PC-3 (cell line): ENCODE measurements around the gene RNF123. TPM values are rescaled to one million over a fixed set of nuclear protein-coding genes. Genes with fewer than 3 reads are reported as not detected.

ENCODE experiments used
- ATAC-seq: fragments of 200-7000 bp; cut with Tn5 transposase; 2 replicates; pipeline ENCODE4 v1.9.1; 2020; ENCODE audit warnings: mild to moderate bottlenecking, moderate library complexity
- BruUV-seq: library from RNA; stranded (reverse); fragments of 400-500 nt; replicated peaks from 2 replicates; lab custom pipeline; 2021; lab: Mats Ljungman, UMichigan
- CTCF ChIA-PET: fragments of 300-600 bp; sonication (Branson Sonifier 250); formaldehyde crosslinking; loops from one replicate; lab custom pipeline; 2022; ENCODE audit warnings: antibody characterized with exemption; lab: Charles Lee
- POLR2A ChIA-PET: fragments of 300-600 bp; sonication (Branson Sonifier 250); formaldehyde crosslinking; loops from one replicate; lab custom pipeline; 2022; ENCODE audit warnings: antibody characterized with exemption; ENCODE audit not compliant: unreplicated experiment; lab: Charles Lee
- DNase-seq: peaks from one replicate; pipeline ENCODE4 v3.0.0-alpha.2; 2015
- H2AFZ ChIP-seq: fragments of 300-600 bp; sonication (generic); 2 replicates; pipeline ENCODE4 v1.6.0; 2016; ENCODE audit warnings: antibody characterized with exemption, low read length
- H3F3A ChIP-seq: fragments of 300-600 bp; sonication (generic); one replicate; pipeline ENCODE4 v1.6.0; 2017; ENCODE audit warnings: antibody characterized with exemption, low read length, control low read depth, mild to moderate bottlenecking; ENCODE audit not compliant: unreplicated experiment
- H3K27ac ChIP-seq: fragments of 300-600 bp; sonication (generic); 2 replicates; pipeline ENCODE4 v1.5.1; 2016; ENCODE audit warnings: mild to moderate bottlenecking, low read length
- H3K27me3 ChIP-seq: fragments of 300-600 bp; sonication (generic); 2 replicates; pipeline ENCODE4 v1.6.1; 2016; ENCODE audit warnings: low read length, mixed read lengths
- H3K36me3 ChIP-seq: fragments of 300-600 bp; sonication (generic); 2 replicates; pipeline ENCODE4 v1.6.1; 2016; ENCODE audit warnings: low read depth, mixed run types, low read length, mixed read lengths
- H3K4me1 ChIP-seq: fragments of 300-600 bp; sonication (generic); 2 replicates; pipeline ENCODE4 v1.5.1; 2016; ENCODE audit warnings: low read length; ENCODE audit not compliant: insufficient read depth
- H3K4me2 ChIP-seq: fragments of 300-600 bp; sonication (generic); 2 replicates; pipeline ENCODE4 v1.6.0; 2016; ENCODE audit warnings: low read length
- H3K4me3 ChIP-seq: fragments of 300-600 bp; sonication (generic); 2 replicates; pipeline ENCODE4 v1.5.1; 2016; ENCODE audit warnings: mild to moderate bottlenecking, low read length, mixed read lengths
- H3K79me2 ChIP-seq: fragments of 300-600 bp; sonication (generic); 2 replicates; pipeline ENCODE4 v1.6.1; 2017; ENCODE audit warnings: low read length, mixed read lengths
- H3K9ac ChIP-seq: fragments of 300-600 bp; sonication (generic); 2 replicates; pipeline ENCODE4 v1.6.0; 2016; ENCODE audit warnings: mild to moderate bottlenecking, low read length
- H3K9me2 ChIP-seq: fragments of 300-600 bp; sonication (generic); replicated peaks from 2 replicates; pipeline ENCODE4 v1.6.1; 2016; ENCODE audit warnings: mixed run types, low read length, mixed read lengths
- H3K9me3 ChIP-seq: fragments of 300-600 bp; sonication (generic); 2 replicates; pipeline ENCODE4 v1.6.1; 2016; ENCODE audit warnings: low read length, mixed read lengths
- H4K20me1 ChIP-seq: fragments of 300-600 bp; sonication (generic); 2 replicates; pipeline ENCODE4 v1.6.1; 2016; ENCODE audit warnings: low read length, mixed read lengths
- CTCF ChIP-seq: fragments of 300-600 bp; sonication (generic); conservative IDR thresholded peaks from 2 replicates; pipeline ENCODE4 v1.5.1; 2017; ENCODE audit warnings: antibody characterized with exemption, low read depth, mild to moderate bottlenecking, low read length
- EZH2 ChIP-seq: fragments of 300-600 bp; sonication (generic); IDR thresholded peaks from one replicate; pipeline ENCODE4 v1.6.1; 2017; ENCODE audit warnings: antibody characterized with exemption, mild to moderate bottlenecking, low read length; ENCODE audit not compliant: unreplicated experiment
- EZH2phosphoT487 ChIP-seq: fragments of 300-600 bp; sonication (generic); IDR thresholded peaks from 2 replicates; pipeline ENCODE4 v1.6.1; 2018; ENCODE audit warnings: mild to moderate bottlenecking, antibody characterized with exemption, low read length, borderline replicate concordance
- intact Hi-C: fragments of 100-400 bp; cut with micrococcal nuclease; formaldehyde crosslinking; loops from 2 replicates; pipeline ENCODE4 v1.9.0; 2023
- total RNA-seq: library from RNA; depleted of rRNA; stranded (reverse); fragments of >200 nt; gene quantifications from 2 replicates; pipeline ENCODE4 v1.2.3, GENCODE V29; 2014

RNF123 gene
- total RNA-seq, 1 experiment from 2014 or later = 38.6 TPM

DNA sequence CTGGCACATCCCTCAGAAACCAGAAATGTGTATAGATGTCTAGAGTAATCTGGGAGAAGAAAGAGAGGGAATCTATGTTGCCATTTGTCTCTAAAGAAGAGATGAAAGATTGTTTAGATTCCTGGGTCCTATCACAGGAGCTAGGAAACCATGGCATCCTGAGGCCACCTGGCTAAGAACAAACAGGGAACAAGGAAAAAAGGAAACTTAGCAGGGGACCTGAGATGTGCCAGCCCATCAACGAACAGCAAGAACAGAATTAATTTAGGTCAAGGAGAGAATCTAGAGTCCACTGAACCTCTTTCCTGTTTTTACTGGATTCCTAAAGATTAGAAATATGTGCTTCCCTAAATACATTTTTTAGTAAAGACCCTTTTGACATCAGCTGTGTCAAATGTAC, 66.7 kb downstream of the RNF123 start:
- H3K9ac ChIP-seq = no peak overlapping the region
- POLR2A ChIA-PET = no interaction called here
- no peaks in the 10 kb centered on the region for H3K9me2 ChIP-seq
- H2AFZ ChIP-seq = no peak overlapping the region
- H3K79me2 ChIP-seq = peaks cover 85% of the 10 kb centered on the region
- no peak for TF ChIP-seq EZH2
- TF ChIP-seq EZH2phosphoT487 = no peak
- no peak for TF ChIP-seq CTCF
- no peaks in the 10 kb centered on the region for H3K27me3 ChIP-seq
- CTCF ChIA-PET = no interaction called here
- H4K20me1 ChIP-seq = no peaks in the 10 kb centered on the region; the same call in 1 of the 2 replicates
- H3K27ac ChIP-seq = no peak overlapping the region
- no peaks in the 10 kb centered on the region for H3K4me1 ChIP-seq
- no TSS peak for BruUV-seq
- intact Hi-C loops = no loop called here
- no peak overlapping the region for H3K4me2 ChIP-seq
- H3K4me3 ChIP-seq = no peak overlapping the region
- H3F3A ChIP-seq = no peaks in the 10 kb centered on the region
- no peaks in the 10 kb centered on the region for H3K9me3 ChIP-seq
- ATAC-seq = no peak
- H3K36me3 ChIP-seq = peaks cover 3% of the 10 kb centered on the region; the same call in 1 of the 2 replicates
- no peak for DNase-seq

- H3K9me2 ChIP-seq = no peaks in the 10 kb centered on the region
- H3K79me2 ChIP-seq = peaks cover 86% of the 10 kb centered on the region
- TF ChIP-seq EZH2 (no peak), EZH2phosphoT487 (no peak), CTCF (no peak)
- H3K4me1 ChIP-seq = no peaks in the 10 kb centered on the region
- no peaks in the 10 kb centered on the region; the same call in 1 of the 2 replicates for H4K20me1 ChIP-seq
- peaks cover 3% of the 10 kb centered on the region; the same call in 1 of the 2 replicates for H3K36me3 ChIP-seq
- ChIA-PET POLR2A (no interaction called here), CTCF (no interaction called here)
- H3K27me3 ChIP-seq = no peaks in the 10 kb centered on the region
- H3K27ac ChIP-seq = no peak overlapping the region
- DNase-seq = no peak
- no peak overlapping the region for H3K4me3 ChIP-seq
- no peak for ATAC-seq
- intact Hi-C loops = no loop called here
- no peak overlapping the region for H2AFZ ChIP-seq
- no TSS peak for BruUV-seq
- no peaks in the 10 kb centered on the region for H3K9me3 ChIP-seq
- H3K9ac ChIP-seq = no peak overlapping the region
- H3K4me2 ChIP-seq = no peak overlapping the region
- no peaks in the 10 kb centered on the region for H3F3A ChIP-seq
Measured at GRCh38 chr3:49757197-49757596, 67.8 kb downstream of the RNF123 start.

- intact Hi-C loops = no loop called here
- no peak overlapping the region for H3K4me2 ChIP-seq
- TF ChIP-seq CTCF (no peak), EZH2phosphoT487 (no peak), EZH2 (no peak)
- H3K27ac ChIP-seq = no peak overlapping the region
- peaks cover 87% of the 10 kb centered on the region for H3K79me2 ChIP-seq
- H4K20me1 ChIP-seq = no peaks in the 10 kb centered on the region; the same call in 1 of the 2 replicates
- H3K9me3 ChIP-seq = no peaks in the 10 kb centered on the region
- H3F3A ChIP-seq = no peaks in the 10 kb centered on the region
- H3K36me3 ChIP-seq = peaks cover 3% of the 10 kb centered on the region; the same call in 1 of the 2 replicates
- no peak for ATAC-seq
- H3K4me1 ChIP-seq = no peaks in the 10 kb centered on the region
- no TSS peak for BruUV-seq
- POLR2A ChIA-PET = no interaction called here
- CTCF ChIA-PET = no interaction called here
- no peaks in the 10 kb centered on the region for H3K27me3 ChIP-seq
- no peak overlapping the region for H3K4me3 ChIP-seq
- DNase-seq = no peak
- no peak overlapping the region for H2AFZ ChIP-seq
- no peak overlapping the region for H3K9ac ChIP-seq
- H3K9me2 ChIP-seq = no peaks in the 10 kb centered on the region
Measured at GRCh38 chr3:49759226-49759625, 69.9 kb downstream of the RNF123 start.
